HG03469 (cell line): ENCODE data around the gene CDK14.

Source experiments
- ATAC-seq: cut with Tn5 transposase; IDR thresholded peaks from one replicate; pipeline ENCODE4 v1.9.1; 2021; ENCODE audit warnings: mild to moderate bottlenecking, moderate library complexity, moderate number of reproducible peaks; ENCODE audit not compliant: unreplicated experiment

The CDK14 gene

DNA sequence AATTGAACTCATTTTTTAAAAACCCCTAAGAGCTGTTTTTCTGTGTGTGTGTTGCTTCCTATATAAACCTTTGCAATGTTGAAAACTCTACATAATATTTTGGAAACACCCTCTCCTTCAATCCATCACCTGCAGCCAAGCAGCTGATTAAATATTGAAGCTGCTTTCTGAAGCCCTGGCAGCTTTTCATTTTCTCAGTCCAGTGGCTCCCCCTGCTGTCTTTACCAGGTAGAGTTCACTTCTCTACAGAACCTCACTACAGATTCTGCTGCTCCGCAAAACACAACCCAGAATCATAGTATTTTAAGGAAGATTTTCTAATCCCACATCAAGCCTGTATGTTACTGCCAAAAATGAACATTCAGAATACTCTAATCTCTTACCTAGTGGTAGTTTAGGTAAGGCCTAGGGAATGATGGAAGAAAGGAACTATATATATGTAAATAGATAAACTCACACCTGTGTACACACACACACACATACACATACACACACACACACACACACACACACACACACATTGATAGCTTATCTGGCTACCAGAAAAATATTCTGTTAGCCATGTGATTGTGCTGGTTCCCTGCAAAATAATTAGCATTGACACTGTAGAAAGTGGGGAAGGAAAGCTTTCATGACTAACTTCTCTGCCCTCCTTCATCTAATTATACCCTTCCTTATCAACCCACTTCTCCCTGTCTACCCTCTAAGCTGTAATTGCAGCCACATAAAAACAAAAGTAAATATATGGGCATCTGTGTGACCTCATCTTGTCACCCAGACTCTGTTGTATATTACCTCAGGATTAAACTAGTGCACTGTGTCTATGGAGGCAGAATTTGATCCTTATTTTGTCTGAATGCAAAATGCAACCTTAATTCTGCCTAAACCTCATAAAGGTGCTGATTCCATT is 438.6 kb downstream of the CDK14 start:
- ATAC-seq = no peak

- peak; percentile 72 for ATAC-seq
These were observed 442.9 kb downstream of the CDK14 start for GRCh38 chr7:91039033-91039432.

GRCh38 chr7:91041141-91041540 is 445.0 kb downstream of the CDK14 start:
- ATAC-seq = no peak

GRCh38 chr7:91041901-91042484 is 445.9 kb downstream of the CDK14 start:
- ATAC-seq = no peak

DNA sequence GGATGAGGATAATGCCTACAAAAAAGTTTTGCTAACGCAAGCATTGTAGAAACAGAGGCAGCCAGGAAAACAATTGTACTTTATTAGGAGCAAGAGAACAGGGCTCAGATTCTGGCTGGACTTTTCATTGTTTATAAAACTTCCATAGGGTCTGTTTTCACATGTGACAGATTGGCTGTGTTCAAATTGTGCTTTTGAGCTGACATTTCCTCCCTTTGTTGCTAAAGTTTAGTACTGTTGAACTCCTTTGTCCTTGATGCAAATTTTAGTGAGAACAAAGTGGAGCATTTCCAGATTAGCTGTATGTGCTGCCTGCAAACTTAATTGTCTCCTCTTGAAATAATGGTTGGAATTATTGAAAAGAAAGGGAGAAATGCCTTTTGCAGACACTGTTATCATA is 447.1 kb downstream of the CDK14 start:
- no peak for ATAC-seq

- ATAC-seq = no peak
These were observed 448.0 kb downstream of the CDK14 start for GRCh38 chr7:91043924-91044645.

DNA sequence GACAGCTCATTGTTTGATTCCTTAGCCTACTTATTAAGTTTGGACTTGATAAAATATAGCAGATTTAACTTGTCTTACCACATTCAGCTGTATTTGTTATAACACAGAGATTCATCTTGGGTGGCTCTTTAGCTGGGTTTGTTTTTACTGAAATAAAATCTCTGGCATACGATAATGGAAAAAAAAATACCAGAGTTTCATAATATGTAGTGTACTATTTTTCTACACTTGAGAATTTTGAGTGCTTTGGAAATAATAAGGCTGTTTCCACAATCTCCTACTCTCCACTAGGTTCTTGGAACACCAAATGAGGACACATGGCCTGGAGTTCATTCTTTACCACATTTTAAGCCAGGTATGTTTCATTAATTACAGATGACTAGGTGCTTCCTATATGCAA is 449.5 kb downstream of the CDK14 start:
- ATAC-seq = no peak

DNA sequence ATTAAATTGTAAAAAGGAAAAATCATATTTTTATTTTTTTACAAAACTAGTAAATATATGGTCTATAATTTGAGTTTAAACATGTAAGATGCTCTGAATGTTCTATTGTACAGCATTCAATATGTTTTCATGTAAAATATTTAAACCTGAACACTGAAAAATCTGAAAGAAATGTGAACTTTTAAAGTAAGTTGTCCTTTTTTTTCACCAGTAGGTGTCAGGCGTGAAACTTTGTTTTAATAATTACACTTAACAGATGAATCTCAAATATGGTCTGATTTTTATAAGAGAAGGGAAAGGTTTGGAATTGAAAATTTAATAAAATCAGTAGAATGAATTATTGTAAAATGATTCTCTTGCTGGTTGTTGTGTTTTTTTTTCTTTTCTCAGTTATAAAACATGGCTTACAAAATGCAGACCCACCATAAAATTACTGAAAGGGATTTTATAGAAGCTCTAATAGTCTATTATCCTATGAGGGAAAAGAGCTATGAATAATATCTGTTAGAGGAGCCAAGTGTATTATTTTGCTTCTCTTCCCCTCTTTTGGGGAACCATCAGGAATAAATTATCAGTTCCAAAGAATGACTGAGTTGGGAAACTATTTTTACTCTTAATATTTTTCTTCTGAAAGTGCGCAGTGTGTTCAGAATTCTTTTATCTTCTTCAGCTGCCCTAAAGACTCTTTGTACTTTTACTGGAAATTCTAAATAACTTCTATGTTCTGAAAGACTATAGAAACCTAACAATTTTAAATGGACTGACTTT is 450.4 kb downstream of the CDK14 start:
- ATAC-seq = no peak

GRCh38 chr7:91047636-91048035 is 451.5 kb downstream of the CDK14 start:
- no peak for ATAC-seq

GRCh38 chr7:91050677-91051076 is 454.6 kb downstream of the CDK14 start:
- peak; percentile 87 for ATAC-seq

- no peak for ATAC-seq
These were observed 455.8 kb downstream of the CDK14 start for GRCh38 chr7:91051966-91052365.

DNA sequence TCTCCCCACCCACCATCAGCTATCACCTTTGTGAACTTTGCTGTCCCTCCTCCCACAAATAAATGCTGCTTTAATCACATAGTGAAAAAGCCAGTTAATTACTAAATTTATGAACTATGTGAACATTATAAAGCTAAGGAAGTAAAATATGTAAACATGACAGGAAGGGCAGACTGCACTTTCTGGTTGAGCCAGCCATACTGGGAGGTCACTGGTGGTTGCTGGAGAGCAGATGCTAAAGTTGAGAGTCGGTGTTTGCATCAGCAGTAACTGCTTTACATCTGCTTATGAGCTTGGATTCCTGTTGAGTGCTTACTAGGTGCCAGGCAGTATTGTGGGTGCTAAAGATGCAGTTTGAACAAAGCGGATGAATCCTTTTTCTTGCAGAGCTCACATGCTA is 458.3 kb downstream of the CDK14 start:
- no peak for ATAC-seq

GRCh38 chr7:91055219-91055618 is 459.1 kb downstream of the CDK14 start:
- ATAC-seq = no peak

DNA sequence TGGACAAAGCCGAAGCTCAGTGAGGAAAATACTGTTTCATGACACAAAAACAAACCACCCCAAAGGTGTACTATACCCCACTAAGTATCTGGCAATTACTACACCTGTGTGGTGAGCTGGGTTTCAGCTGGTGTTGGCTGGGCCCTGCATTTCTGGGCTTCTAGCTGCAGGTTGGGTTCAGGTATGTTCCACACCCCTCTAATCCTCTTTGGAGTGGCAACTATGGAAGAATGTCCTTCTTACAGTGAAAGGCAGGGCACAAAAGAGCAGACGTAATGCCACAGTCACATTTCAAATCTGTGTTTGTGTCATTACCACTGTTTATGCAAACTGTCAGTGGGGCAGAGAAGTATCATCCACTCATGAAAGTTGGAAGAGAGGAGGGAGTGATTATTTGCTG is 466.6 kb downstream of the CDK14 start:
- no peak for ATAC-seq

- ATAC-seq = no peak
These were observed 467.9 kb downstream of the CDK14 start for GRCh38 chr7:91064052-91064451.

DNA sequence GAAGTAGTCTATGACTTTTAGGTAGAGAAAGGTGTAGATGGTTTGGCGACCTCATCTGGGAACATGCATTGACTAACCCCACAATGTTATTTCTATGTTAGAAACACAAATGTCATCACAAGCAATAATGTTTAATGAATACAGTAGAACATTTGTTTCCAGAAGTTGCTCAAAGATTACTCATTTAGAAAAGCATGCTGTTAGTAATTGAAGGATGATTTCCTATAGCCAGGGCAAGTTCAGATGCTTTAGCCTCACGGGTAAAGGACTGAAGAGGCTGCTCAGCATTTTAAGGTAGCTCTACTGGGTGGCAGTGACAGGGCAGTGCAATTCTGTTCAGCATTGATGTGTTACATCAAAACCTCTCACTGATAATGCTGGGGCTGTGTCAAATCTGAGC is 468.8 kb downstream of the CDK14 start:
- ATAC-seq = no peak

- no peak for ATAC-seq
These were observed 470.5 kb downstream of the CDK14 start for GRCh38 chr7:91066627-91067026.

- ATAC-seq = no peak
These were observed 471.1 kb downstream of the CDK14 start for GRCh38 chr7:91067242-91067641.

DNA sequence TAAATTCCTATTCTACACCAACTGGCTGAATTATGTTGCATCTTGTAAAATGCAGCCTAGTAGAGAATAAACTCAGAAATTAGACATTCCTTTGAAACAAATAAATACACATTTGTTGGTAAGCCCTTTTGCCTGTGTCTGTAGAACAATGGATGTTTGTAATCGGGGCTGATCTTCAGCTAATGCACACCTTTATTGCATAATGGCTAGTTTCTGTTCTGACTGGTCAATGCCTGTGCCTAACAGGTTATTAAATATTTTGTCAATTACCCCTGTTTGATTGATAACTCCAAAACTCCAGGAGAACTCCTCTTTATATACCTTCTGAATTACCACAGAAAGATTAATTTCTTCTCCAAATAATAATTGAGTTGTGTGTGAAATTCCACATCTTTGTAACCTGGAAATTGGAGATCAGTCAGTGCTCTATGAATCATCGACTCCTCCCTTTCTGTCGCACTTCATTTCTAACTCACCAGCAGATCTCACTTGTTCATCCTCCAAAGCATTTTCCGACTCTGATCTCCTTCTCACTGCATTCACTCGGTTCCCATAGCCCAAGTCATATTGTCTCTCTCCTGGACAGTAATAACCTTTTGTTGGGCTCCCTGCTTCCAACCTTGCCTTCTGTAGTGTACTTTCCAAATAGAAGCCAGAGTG is 472.1 kb downstream of the CDK14 start:
- ATAC-seq = no peak

DNA sequence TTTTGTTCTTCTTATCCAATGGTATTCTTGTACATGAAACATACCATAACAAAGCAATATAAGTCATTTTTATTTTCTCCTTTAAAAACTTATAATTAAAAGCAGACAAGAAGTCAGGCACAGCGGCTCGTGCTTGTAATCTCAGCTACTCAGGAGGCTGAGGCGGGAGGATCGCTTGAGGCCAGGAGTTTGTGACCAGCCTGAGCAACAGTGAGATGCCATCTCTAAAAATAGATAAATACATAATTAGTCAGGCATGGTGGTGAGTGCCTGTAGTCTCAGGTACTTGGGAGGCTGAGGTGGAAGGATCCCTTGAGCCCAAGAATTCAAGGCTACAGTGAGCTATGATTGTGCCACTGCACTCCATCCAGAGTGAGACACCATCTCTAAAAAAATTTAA is 473.0 kb downstream of the CDK14 start:
- ATAC-seq = no peak

DNA sequence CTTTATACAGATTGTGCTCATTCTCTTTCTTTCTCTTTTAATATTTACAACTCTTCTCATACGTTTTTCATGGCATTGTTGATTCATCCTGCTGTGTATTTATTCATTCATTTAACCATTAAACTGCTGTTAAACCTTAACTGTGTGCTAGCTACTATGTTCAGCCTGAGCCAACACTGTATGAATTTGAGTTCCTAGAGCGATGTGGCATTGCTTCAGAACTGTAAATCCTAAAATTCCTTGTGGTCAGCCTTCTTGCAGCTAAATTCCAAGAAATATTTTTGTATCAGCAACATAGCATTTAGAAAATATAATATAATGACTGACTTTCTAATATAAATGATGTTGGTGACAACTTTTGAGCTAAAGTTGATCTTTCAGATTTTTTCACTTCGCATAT is 483.4 kb downstream of the CDK14 start:
- no peak for ATAC-seq
